Cardiac fibroblast (primary cell): ENCODE data around the gene ASTN2.

Experiments
- DNase-seq, 2 donors: peaks; one replicate each; pipeline versions ENCODE4 v3.0.0 to v3.0.0-alpha.2; 2010; ENCODE audit warnings: low read depth in 2 of 2
- H3K4me3 ChIP-seq, 2 donors: replicated peaks in 1 of 2; 1 replicate in 1 of 2; 2 replicates in 1 of 2; pipeline ENCODE4 v1.5.1; 2011; ENCODE audit warnings: low read depth in 2 of 2, low read length in 2 of 2, mild to moderate bottlenecking in 2 of 2, moderate library complexity in 1 of 2
- TF ChIP-seq, protein P1 (sequence below): IDR thresholded peaks from one replicate; pipeline ENCODE4 v1.5.1; 2011; ENCODE audit warnings: low read depth, mild to moderate bottlenecking, low read length, inconsistent platforms

ASTN2 gene

GRCh38 chr9:116435706-116436105, 979.2 kb downstream of the ASTN2 start:
- TF ChIP-seq, protein P1, sequence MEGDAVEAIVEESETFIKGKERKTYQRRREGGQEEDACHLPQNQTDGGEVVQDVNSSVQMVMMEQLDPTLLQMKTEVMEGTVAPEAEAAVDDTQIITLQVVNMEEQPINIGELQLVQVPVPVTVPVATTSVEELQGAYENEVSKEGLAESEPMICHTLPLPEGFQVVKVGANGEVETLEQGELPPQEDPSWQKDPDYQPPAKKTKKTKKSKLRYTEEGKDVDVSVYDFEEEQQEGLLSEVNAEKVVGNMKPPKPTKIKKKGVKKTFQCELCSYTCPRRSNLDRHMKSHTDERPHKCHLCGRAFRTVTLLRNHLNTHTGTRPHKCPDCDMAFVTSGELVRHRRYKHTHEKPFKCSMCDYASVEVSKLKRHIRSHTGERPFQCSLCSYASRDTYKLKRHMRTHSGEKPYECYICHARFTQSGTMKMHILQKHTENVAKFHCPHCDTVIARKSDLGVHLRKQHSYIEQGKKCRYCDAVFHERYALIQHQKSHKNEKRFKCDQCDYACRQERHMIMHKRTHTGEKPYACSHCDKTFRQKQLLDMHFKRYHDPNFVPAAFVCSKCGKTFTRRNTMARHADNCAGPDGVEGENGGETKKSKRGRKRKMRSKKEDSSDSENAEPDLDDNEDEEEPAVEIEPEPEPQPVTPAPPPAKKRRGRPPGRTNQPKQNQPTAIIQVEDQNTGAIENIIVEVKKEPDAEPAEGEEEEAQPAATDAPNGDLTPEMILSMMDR: no peak

DNA sequence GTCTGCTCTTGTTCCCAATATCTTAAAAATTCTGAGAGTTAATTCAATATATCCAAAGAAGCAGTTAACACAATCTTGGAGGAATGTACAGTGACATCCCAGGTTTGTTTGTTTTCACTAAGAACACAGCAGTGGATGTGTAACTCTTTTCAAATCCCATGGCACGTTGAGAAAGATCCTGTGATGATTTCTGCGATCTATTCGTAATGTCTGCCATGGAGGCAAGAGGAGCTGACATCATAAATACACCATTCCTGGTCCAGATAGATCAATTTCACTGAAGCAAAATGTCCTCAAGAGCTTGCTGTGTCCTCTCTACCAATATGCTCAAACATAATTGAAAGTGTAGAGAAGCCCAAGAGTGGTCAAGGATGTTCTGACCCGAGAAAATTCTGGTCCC, 980.5 kb downstream of the ASTN2 start:
- TF ChIP-seq, protein P1: no peak
- no peak overlapping the region for H3K4me3 ChIP-seq
- no peak for DNase-seq

More at GRCh38 chr9:116435706-116436105, 979.2 kb downstream of the ASTN2 start:
- H3K4me3 ChIP-seq: no peak overlapping the region
- no peak for DNase-seq

- TF ChIP-seq, protein P1: no peak
- no peak for DNase-seq
- H3K4me3 ChIP-seq: no peak overlapping the region
Measured at GRCh38 chr9:116432051-116432450, 982.8 kb downstream of the ASTN2 start.

DNA sequence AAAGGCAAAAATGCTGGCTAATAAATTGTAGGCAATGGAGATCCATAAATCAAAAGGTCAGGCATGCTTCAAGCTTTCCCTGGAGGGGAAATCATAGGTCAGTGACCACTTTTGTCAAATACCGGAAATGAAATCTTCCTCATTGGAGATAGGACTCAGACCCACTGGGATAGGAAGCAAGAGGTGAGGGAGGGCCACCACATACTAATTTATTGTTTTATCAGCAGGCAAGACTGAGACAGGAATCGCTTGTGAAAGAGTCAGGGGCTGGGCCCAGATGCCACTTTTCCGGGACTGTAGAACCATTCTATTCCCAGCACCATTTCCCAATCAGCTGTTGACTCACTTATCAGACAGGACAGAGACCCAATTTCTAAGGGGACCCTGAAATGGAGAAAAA, 984.0 kb downstream of the ASTN2 start:
- no peak overlapping the region for H3K4me3 ChIP-seq
- no peak for DNase-seq
- TF ChIP-seq, protein P1: no peak

DNA sequence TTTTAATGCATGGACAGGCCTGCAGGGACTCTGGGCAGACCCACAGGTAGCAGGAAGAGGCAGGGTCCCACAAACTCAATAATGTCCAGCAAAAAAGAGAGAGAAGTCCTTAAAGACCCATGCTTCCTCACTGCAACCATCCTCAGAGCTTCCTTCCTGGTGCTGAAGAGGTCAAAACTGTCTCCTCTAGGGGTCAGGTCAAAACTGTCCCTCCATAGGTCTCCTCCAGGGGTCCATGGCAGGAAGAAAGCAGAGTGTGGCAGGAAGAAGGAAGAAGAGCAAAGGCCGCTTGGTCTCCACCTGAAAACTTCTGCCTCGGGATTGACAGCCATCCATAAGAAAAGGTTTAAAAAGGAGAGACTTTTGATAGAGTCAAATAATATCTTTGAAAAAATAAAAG, 989.6 kb downstream of the ASTN2 start:
- TF ChIP-seq, protein P1: no peak
- no peak for DNase-seq
- no peak overlapping the region for H3K4me3 ChIP-seq

- H3K4me3 ChIP-seq: no peak overlapping the region
- TF ChIP-seq, protein P1: no peak
- no peak for DNase-seq
Measured at GRCh38 chr9:116423149-116423548, 991.7 kb downstream of the ASTN2 start.
